AG20443 (cell line): ENCODE data around the gene SUCO.
A peak's percentile ranks its signal among the peaks of the same experiment; 100 is the strongest.
"Not testable (repeated sequence)": the region's sequence is repeated elsewhere in the genome, so short reads cannot be mapped to it uniquely, and the experiment has no call there.

Experiments used
- DNase-seq: peaks from one replicate; pipeline ENCODE4 v3.0.0; 2012; ENCODE audit warnings: low spot score, mixed read lengths

Gene SUCO

DNA sequence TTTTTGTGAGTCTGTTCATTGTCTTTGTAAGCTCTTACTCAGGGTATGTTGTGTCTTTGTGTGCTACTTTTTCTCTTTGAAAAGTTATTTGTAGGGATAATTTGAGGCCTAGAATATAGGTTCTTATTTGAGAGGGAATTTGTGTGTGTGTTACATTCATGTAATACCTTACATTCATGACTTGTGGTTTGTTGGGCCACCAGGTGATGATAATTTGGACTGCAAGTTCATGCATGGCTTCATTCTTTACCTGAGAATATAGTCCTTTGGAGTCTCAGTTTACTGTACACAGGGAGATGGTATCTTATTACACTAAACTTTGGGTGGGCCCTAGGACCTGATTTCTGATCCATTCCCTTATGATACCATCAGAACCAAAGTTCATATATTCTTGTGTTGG is 74.2 kb downstream of the SUCO start:
- no peak for DNase-seq

DNA sequence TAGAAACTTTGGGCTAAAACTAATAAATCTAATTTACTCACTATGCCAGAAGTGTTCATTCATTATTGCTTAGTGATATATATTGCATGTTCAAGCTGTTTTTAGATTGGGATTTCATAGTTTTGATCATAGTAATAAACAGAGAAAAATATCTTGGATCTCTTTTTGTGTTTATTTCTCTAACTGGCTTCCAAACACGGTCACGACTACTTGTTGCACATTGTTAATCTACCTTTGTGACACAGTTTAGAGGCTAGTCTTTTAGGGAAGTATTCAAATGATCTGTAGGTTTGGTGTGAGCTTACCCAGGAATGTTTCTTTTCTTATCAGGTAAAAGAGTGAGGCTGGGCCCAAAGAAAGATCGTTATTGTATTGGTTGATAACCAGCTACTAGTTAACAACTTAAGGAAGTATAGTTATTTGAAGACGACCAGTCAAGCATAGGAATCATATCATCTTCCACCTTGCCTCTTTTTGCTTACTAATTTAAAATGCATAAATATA is 75.2 kb downstream of the SUCO start:
- DNase-seq, result no peak

DNA sequence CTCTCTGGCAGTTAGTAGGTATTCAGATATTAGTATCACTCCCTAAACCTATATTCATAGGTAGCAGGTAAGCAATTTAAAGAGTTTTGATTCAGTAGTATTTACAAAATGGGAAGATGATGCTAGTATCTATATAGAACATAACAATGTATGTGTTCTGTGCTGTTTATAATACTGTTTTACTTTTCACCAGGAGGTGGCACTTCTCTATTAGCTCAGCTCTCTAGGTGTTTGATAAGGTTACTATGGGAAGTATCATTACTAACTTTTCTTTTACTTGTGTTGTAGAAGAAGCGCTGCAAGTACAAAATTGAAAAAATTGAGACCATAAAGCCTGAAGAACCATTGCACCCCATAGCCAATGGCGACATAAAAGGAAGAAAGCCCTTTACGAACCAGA is 76.6 kb downstream of the SUCO start:
- no peak for DNase-seq

DNA sequence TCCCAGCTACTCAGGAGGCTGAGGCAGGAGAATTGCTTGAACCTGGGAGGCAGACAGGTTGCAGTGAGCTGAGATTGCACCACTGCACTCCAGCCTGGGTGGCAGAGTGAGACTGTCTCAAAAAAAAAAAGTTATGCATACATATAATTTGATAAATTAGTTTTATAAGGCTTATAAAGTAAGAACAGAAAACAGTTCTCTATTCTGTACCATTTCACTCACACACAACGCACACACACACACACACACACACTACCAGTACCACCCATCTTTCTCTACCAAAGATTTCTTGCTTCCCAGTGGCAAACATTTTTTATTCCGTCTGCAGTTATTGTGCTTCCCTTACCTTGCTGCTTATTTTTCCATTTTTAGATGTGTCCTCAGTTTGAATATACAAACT is 79.5 kb downstream of the SUCO start:
- DNase-seq, result no peak

DNA sequence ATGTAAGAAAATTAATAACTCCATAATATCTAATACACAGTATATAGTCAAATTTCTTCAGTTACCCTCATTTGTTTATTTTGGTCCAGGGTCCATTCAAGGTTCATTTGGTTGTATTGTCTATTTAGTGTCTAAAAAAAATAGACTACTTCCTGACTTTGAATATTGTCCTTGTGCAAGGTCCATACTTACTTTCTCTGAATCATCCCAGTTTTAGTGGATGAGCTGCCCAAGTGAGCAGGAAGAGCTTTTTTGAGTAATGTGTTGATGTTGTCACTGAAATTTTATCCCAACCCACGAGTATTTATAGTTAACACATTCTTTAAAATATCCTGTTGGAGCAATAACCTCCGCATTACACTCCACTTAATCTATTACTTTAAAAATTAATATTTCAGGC is 80.3 kb downstream of the SUCO start:
- no peak for DNase-seq

DNA sequence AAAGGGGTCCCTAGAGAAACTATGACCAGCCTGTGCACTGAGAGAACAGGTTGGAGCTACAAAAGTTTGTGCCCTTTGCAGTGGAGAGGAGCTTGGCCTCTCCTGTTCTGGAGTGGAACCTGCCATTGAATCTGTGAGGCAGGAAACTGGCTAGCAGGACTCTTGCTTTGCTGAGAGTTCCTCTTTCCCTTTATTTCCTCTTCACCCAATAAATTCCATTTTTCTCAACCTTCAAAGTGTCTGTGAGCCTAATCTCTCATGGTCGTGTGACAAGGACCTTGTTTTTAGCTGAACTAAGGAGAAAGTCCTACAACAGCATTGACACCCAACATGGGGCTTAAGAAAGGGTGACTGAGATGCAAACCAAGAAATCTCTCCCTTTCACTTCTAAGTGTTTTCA is 83.2 kb downstream of the SUCO start:
- no peak for DNase-seq

DNA sequence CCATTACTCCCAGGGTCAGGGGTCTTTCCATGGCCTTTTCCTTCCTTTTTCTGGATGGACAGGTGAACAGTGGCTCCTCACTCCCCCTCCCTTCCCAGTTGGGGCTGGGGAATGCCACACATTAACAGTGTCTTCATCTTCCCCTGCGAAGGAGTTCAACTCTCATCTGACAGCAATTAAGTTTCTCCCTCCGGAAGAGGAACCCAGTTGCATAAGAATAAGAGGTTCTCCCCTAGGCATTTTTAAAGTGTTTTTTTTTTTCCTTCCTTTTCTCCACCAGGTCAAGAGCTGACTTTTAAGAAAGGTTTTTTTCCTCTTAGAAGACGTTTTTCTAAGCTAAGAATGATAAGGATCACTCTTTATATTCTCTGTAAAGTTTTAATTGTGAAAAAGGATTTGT is 83.7 kb downstream of the SUCO start:
- no peak for DNase-seq

DNA sequence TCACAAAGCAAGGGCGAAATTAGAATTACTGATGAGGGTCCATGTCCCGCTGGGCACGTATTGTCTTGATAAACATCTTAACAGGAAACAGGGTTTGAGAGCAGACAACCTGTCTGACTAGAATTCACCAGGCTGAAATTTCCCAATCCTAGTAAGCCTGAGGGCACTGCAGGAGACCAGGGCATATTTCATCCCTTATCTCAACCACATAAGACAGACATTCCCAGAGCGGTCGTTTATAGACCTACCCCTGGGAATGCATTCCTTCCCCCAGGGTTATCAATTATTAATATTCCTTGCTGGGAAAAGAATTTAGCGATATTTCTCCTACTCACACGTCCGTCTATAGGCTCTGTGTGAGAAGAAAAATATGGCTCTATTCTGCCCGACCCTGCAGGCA is 87.7 kb downstream of the SUCO start:
- not testable (repeated sequence) for DNase-seq

DNA sequence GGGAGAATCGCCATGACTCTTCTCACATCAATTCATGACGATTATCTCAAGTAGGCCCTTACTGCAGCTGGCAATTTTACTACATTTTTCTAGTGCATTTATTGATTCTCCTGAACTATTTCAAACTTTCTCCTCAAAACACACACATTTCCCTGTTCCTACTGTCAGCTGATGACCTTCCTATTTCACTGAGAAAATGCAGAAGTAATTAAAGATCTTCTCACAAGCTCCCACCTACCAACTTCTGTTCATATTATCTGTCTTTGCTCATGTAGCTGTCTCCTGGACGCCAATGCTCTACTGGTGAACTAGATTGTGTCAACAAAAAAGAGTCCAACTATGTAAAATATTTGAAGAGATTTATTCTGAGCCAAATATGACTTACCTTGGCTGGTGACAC is 89.6 kb downstream of the SUCO start:
- DNase-seq, result no peak

DNA sequence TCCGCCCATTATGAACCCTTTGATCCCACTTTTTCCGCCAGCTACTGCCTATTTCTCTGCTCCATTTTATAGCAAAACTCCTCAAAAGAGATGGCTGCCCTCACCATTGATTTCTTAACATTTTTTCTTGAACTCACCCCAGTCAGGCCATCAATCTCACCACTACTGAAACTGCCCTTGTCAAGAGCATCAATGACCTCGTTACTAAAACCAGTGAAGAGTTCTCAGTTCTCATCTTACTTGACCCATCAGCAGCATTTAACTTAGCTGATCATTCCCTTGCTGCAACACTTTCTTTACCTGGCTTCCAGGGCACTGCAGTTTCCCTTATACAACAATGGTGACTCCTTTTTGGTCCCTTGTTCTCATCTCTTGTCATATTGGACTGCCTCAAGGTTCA is 90.8 kb downstream of the SUCO start:
- DNase-seq, result no peak

DNA sequence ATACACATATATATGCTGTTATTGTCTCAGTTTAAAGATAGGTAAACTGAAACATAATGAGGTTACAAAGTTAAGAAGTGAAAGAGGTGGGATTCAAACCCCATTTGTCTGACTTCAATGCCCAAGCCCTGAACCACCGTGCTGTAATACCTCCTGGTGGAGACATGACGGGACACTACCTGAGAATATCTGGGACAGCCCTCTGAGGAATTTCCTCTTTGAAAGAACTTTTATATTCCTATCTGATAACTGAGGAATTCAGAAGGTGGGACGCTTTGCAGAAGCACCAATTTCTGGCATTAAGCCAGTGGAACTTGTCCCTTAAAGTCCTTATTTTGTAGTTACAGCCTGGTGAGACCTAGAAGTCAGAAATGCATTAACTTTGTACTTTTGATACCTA is 93.9 kb downstream of the SUCO start:
- no peak for DNase-seq

DNA sequence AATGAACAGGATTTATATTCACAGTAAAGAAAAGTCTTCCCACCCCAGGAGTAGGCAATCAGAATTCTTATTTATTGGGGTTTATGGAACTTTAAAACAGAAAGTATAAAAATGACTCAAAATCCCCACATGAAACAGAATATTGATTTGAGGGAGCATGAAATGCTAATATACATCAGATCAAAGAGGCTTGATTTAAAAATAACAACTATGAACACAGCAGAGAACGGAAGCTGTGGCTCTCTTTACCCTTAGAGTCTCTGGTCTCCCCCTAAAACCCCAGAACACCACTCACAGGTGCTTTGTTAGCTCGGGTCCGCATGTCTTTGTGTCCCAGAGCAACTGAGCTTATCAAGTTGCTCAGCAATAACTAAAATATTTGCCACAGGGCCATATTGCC is 94.8 kb downstream of the SUCO start:
- no peak for DNase-seq

DNA sequence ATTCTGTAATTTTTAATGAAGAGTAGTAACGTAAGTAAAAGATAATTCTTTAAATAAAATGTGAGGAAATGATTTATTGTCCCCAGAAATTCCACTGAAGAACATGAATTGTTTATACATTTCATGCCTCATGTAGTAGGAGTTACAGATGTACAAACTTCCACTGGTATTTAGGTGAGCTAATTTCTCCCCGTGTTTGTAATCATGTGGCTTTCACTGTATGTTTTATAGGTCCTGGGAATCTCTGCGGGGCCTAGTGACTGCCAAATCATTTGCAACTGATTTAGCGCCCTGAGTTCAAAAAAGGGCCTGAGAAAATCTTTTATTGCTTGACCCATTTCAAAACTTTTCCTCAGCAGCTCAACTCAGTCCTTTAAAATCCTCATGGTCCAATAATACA is 95.5 kb downstream of the SUCO start:
- no peak for DNase-seq

DNA sequence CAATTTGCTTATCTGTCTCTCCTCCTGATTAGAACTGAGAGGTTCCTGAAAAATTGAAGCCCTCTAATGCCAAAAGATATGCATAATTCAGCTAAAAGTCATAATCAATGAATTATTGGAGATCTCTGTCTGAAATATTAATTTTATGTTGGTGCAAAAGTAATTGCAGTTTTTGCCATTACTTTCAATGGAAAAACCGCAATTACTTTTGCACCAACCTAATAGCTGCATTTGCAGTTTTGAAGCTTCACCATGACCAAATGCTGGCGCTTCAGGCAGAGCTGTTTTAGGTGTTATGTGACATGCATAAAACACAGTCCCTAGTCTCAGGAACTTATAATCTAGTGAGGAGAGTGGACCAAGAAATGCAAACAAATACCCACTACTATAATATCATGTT is 96.2 kb downstream of the SUCO start:
- DNase-seq, result no peak

DNA sequence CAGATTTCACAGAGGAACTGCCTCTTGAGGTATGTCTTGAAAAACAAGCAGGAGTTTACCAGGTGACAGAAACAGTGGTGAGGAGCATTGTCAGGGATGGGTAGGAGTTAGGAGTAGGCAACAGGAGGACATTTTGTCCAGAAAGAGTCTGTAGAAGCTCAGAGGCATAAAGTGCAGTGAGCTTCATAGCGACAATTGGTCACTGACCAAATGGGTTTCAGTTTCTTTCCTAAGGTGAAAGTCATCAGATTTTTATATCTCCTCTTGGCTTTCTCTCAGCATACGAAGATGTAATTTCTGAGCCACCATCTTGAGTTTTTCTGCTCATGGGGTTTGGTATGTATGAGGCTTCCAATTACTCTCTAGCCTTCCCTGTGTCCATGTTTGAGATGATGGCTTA is 96.7 kb downstream of the SUCO start:
- no peak for DNase-seq

DNA sequence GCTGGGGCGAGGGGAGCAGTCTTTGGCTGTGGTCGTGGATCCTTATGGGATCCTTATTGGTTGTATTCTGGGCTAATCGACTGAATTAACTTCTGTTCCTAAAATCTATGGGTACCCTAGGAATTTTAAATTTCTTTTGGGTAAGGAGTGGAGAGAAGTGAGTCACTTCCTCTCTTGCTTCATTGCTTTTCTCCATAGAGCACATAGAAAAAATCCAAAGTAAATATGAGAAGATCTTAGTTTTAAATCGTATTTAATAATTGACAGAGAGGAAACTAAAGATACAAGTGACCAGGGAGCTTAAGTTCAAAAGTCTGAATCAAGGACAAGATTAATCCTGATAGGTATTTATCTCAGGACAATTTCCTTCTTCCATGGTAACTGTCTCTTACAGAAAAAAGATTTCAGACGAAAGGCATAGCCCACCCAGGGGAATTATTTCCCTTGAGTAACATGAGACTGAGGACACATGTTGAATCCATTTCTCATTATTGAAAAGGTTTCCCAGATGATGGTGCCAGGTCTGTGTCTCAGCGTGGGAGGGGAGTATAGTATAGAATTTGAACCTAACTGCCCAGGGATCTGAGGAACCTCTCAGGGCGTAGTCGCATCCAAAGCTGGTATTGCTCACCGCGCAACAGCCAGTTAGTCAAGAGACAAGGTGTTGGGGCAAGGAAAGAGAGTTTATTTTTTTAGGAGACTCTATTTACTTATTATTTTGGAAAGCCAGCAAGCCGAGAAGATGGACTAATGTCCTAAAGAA is 97.3 kb downstream of the SUCO start:
- DNase-seq, result no peak

DNA sequence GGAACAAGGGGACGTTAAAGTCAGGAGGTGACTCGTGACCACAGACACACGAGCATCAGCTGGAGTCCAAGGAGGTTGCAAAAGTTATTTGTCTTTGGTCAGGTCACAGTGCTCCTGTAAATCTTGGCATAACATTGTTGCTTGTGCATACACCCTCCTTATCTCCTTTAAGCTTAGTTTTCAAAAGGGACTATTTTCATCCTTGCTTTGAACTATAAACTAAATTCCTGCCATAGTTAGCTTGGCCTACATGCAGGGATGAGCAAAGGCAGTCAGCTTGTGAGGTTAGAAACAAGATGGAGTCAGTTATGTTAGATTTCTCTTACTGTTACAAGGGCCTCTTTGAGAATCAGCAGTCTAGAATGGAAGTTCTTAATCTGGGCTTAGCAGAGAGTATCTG is 97.9 kb downstream of the SUCO start:
- DNase-seq, result no peak

DNA sequence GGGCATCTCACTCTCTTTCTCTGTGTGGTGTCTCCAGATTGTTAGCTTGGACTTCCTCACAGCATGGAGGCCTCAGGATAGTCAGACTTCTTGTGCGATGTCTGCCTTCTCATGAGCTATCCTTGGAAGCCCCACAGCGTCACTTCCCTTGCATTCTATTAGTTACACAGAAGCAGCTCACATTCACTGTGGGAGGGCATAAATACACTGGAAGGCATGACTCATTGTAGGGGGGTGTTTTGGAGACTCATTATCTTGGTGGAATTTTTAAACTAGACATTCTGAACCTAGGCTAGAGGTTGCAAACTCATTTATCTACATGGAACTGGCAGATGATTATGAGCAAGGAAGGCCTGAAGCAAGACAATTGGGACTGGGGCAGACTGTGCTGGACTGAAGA is 104.6 kb downstream of the SUCO start:
- DNase-seq, result peak; percentile 55

DNA sequence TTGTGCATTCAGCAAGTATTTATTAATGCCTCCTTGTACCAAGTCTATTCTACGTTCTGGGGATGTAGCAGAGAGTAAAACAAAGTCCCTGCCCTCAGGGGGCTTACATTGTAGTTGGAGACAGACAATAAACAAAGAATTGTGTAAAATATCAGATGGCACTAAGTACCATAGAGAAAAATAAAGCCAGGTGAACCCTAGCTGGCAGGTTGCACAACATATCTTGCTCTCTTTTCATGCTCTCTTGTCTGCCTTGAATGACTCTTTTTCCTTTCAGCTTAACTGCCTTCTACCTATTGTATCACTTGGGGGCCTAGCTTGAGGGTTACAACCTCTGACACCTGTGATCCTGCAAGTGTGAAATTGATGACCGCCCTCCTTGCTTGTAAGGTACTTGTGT is 105.3 kb downstream of the SUCO start:
- DNase-seq, result no peak

DNA sequence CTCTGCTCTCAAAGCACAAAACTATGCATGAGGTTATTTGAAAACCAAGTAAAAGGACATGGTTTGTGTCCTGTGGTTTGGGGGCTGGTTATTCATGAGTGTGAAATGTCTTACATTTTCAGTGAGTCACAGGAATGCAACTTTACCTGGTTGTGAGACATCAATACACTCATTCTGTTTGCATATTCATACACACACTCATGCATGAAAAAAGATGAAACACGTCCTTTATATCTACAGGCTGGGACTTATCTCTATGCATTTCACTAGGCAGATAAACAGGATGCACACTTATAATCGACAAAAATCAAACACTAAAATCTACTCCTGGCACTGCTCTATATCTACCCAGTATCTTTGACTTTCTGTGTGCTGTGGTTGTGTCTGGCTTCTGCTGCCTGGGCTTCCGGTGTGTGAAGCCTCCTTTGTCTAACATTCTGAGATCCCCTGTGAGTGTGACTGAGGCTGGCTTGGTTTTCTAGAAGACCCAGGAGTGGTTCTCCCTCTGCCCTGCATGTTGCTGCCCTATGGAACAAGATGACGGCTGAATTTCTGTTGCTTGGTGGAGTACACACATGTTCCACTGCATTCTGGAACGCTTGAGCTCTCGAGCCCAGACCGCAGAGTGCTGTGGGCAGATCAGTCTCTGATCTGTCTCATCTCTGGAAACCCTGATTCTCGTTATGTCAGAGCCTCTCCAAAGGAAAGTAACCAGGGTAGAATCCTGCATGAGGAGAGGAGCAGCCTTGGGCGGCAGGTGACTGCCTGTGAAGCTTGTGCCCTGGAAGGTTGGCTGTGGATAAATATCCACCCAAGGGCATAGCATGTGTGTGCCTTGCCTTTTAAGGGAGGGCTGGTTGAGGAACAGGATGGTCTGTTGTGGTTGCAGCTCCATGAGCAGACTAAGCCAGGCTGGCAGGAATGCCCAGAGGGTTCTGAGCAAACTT is 106.2 kb downstream of the SUCO start:
- DNase-seq, result peak; percentile 74

DNA sequence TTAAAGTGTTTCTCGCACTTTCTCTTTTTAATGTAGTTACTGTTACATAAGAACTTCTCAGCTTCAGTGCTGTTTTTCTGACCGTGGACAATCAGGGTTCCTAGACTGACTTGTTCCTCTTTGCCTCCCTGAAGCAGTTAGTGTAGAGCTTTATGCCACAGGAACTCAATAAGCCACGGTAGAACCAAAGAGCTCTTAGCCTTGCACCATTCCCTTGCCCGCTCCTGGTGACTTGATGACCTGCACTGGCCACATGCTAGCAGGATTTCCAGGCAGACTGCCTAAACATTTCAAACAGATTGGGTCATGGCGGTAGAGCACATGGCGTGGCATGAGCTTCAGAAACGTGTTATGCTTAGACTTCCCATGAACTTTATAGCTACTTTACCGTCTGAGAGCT is 107.2 kb downstream of the SUCO start:
- DNase-seq, result no peak

DNA sequence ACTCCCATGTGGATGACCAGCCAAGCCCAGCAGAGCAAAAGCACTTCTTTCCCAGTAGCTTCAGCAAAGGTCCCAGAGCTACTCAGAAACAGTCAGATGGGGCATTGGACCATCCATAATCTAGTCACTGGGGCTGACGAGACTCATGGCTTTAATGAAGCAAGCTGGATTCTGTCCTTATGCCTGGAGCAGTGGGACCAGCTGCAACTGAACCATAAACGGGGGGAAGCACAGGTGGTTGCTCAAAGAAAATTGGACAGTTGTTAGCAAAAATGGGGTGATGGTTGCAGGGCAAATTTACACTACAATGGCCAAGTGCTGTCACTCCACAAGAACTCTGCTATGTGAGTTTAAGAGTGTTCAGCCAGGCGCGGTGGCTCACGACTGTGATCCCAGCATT is 108.5 kb downstream of the SUCO start:
- DNase-seq, result no peak

DNA sequence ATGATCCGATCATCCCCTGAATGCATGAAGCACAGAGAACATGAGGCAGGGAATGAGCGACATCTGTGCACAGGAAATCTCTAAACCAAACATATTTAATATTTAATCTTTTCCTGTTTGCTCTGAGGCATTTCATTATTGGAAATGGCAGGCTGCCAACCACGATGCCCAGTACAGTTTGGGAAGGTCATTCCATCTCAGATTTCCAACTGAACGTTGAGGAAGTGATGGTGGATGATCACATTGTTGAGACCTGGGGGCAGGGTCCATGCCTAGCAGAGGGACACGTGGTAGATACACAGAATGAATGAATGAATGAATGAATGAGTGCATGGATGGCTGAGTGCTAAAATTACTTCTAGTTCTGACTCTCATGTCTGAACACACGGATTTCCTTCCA is 110.0 kb downstream of the SUCO start:
- DNase-seq, result no peak
